Esophagus (tissue), 2 donors: ENCODE data around the gene MAN2B2. TPM values are rescaled to one million over a fixed set of nuclear protein-coding genes. Genes with fewer than 3 reads are reported as not detected.

Experiments
- H3K27ac ChIP-seq, 2 donors: one replicate each; pipeline ENCODE4 v1.5.1; 2013; ENCODE audit warnings: low read depth in 2 of 2, mild to moderate bottlenecking in 2 of 2, inconsistent platforms in 1 of 2, low read length in 1 of 2, moderate library complexity in 1 of 2
- H3K27me3 ChIP-seq, 2 donors: one replicate each; pipeline ENCODE4 v1.6.1; 2013; ENCODE audit warnings: low read length in 2 of 2, control low read depth in 1 of 2, mild to moderate bottlenecking in 1 of 2; ENCODE audit not compliant: insufficient read depth in 2 of 2, control insufficient read depth in 1 of 2
- H3K36me3 ChIP-seq, 2 donors: one replicate each; pipeline ENCODE4 v1.6.1; 2013; ENCODE audit warnings: low read length in 1 of 2; ENCODE audit not compliant: control insufficient read depth in 2 of 2, insufficient read depth in 2 of 2
- H3K4me1 ChIP-seq, 2 donors: one replicate each; pipeline ENCODE4 v1.6.1; 2013; ENCODE audit warnings: low read length in 1 of 2; ENCODE audit not compliant: control insufficient read depth in 2 of 2, insufficient read depth in 2 of 2
- H3K4me3 ChIP-seq, 2 donors: one replicate each; pipeline ENCODE4 v1.5.1; 2013; ENCODE audit warnings: low read length in 2 of 2, mild to moderate bottlenecking in 2 of 2, low read depth in 1 of 2, moderate library complexity in 1 of 2
- H3K9me3 ChIP-seq, 2 donors: one replicate each; pipeline ENCODE4 v1.6.1; 2013; ENCODE audit warnings: mild to moderate bottlenecking in 2 of 2, low read depth in 1 of 2, low read length in 1 of 2, moderate library complexity in 1 of 2; ENCODE audit not compliant: control insufficient read depth in 2 of 2, insufficient read depth in 1 of 2
- WGBS, 2 donors: extraction: QIAGEN DNeasy Blood & Tissue Kit; methylation state at CpG; one replicate each; pipeline ENCODE4 v1.1.7; 2013; 5-methylcytosine and 5-hydroxymethylcytosine counted together
- polyA plus RNA-seq, 2 donors: library from polyadenylated mRNA; stranded (reverse); fragments of 200-250 nt; gene quantifications; one replicate each; pipeline ENCODE4 v1.2.3, GENCODE V29; 2013
- donor health status: healthy with polysubstance abuse.
- donor health status: Bipolar disorder and iron deficiency.

The MAN2B2 gene
- polyA plus RNA-seq, 2 donors = 6.5 to 7.3 TPM

- H3K27ac ChIP-seq = no peak overlapping the region
- H3K9me3 ChIP-seq = no peaks in the 10 kb centered on the region
- WGBS, 2 donors = 1 to 2% methylated on average over 70 to 127 of the region's 127 CpGs
- H3K4me3 ChIP-seq = peak overlapping the region; percentile 36 to 52
- H3K36me3 ChIP-seq = no peaks in the 10 kb centered on the region
- peaks cover 0 to 7% of the 10 kb centered on the region in 2 donors for H3K27me3 ChIP-seq
- peaks cover 0 to 13% of the 10 kb centered on the region in 2 donors for H3K4me1 ChIP-seq
Observed at GRCh38 chr4:6562931-6563901, 11.8 kb upstream of the MAN2B2 start.

- Histone ChIP-seq H3K27ac (no peak overlapping the region), H3K4me3 (peak overlapping the region; percentile 29 to 52), H3K9me3 (no peaks in the 10 kb centered on the region), H3K36me3 (no peaks in the 10 kb centered on the region), H3K27me3 (peaks cover 0 to 7% of the 10 kb centered on the region in 2 donors), H3K4me1 (peaks cover 0 to 13% of the 10 kb centered on the region in 2 donors)
- WGBS, 2 donors = 9 to 12% methylated on average over 42 to 66 of the region's 66 CpGs
Observed at GRCh38 chr4:6563935-6564645, 10.9 kb upstream of the MAN2B2 start.

- 46 to 49% methylated on average over 14 of the region's 14 CpGs for WGBS, 2 donors
- Histone ChIP-seq H3K27me3 (peaks cover 0 to 7% of the 10 kb centered on the region in 2 donors), H3K27ac (no peak overlapping the region), H3K4me1 (peaks cover 0 to 13% of the 10 kb centered on the region in 2 donors), H3K4me3 (no peak overlapping the region), H3K9me3 (no peaks in the 10 kb centered on the region), H3K36me3 (no peaks in the 10 kb centered on the region)
Observed at GRCh38 chr4:6565691-6566390, 9.1 kb upstream of the MAN2B2 start.

GRCh38 chr4:6566391-6567190 lies 8.4 kb upstream of the MAN2B2 start:
- Histone ChIP-seq H3K4me3 (no peak overlapping the region), H3K4me1 (peaks cover 0 to 13% of the 10 kb centered on the region in 2 donors), H3K27me3 (peaks cover 0 to 7% of the 10 kb centered on the region in 2 donors), H3K27ac (no peak overlapping the region), H3K9me3 (peaks cover 0 to 1% of the 10 kb centered on the region in 2 donors), H3K36me3 (no peaks in the 10 kb centered on the region)
- 56 to 62% methylated on average over 13 of the region's 13 CpGs for WGBS, 2 donors

GRCh38 chr4:6567218-6567617 lies 7.8 kb upstream of the MAN2B2 start:
- WGBS, 2 donors = 80 to 94% methylated on average over 1 of the region's 1 CpG
- H3K27ac ChIP-seq = no peak overlapping the region
- peaks cover 0 to 13% of the 10 kb centered on the region in 2 donors for H3K4me1 ChIP-seq
- H3K27me3 ChIP-seq = peaks cover 0 to 7% of the 10 kb centered on the region in 2 donors
- H3K36me3 ChIP-seq = no peaks in the 10 kb centered on the region
- H3K9me3 ChIP-seq = peaks cover 0 to 3% of the 10 kb centered on the region in 2 donors
- H3K4me3 ChIP-seq = no peak overlapping the region

GRCh38 chr4:6568148-6568547 lies 6.8 kb upstream of the MAN2B2 start:
- WGBS, 2 donors = 91 to 93% methylated on average over 7 of the region's 7 CpGs
- Histone ChIP-seq H3K27ac (no peak overlapping the region), H3K4me3 (no peak overlapping the region), H3K9me3 (peaks cover 0 to 3% of the 10 kb centered on the region in 2 donors), H3K27me3 (peaks cover 0 to 4% of the 10 kb centered on the region in 2 donors), H3K36me3 (no peaks in the 10 kb centered on the region), H3K4me1 (peaks cover 0 to 11% of the 10 kb centered on the region in 2 donors)

- Histone ChIP-seq H3K27ac (no peak overlapping the region), H3K27me3 (no peaks in the 10 kb centered on the region), H3K9me3 (peaks cover 0 to 3% of the 10 kb centered on the region in 2 donors), H3K4me1 (peaks cover 0 to 8% of the 10 kb centered on the region in 2 donors), H3K36me3 (no peaks in the 10 kb centered on the region), H3K4me3 (no peak overlapping the region)
- 74% methylated on average over 13 of the region's 13 CpGs for WGBS, 2 donors
Observed at GRCh38 chr4:6568689-6569332, 6.2 kb upstream of the MAN2B2 start.

GRCh38 chr4:6571608-6572007 lies 3.4 kb upstream of the MAN2B2 start:
- H3K4me1 ChIP-seq = peaks cover 10 to 13% of the 10 kb centered on the region in 2 donors
- no peaks in the 10 kb centered on the region for H3K36me3 ChIP-seq
- no peaks in the 10 kb centered on the region for H3K27me3 ChIP-seq
- no peak overlapping the region for H3K4me3 ChIP-seq
- WGBS, 2 donors = 87 to 88% methylated on average over 3 of the region's 3 CpGs
- H3K9me3 ChIP-seq = peaks cover 0 to 3% of the 10 kb centered on the region in 2 donors
- H3K27ac ChIP-seq = no peak overlapping the region
